ENCODE data around the gene DCLK1. TPM values are rescaled to one million over a fixed set of nuclear protein-coding genes. Genes with fewer than 3 reads are reported as not detected.

The DCLK1 gene
- total and polyA plus RNA-seq, 4 donors = 0.04 to 0.56 (median 0.20) TPM

GRCh38 chr13:35765941-35766340 lies 365.2 kb downstream of the DCLK1 start:
- H3K36me3 ChIP-seq (ENCODE audit: control insufficient read depth in 4 of 4, insufficient read depth in 3 of 4, low read depth in 1 of 4, low read length in 3 of 4) = no peaks in the 10 kb centered on the region
- H3K27me3 ChIP-seq (ENCODE audit: control insufficient read depth in 4 of 4, insufficient read depth in 4 of 4, low read length in 3 of 4) = no peaks in the 10 kb centered on the region
- no peak overlapping the region for H3K27ac ChIP-seq (ENCODE audit: low read depth in 1 of 2, low read length in 2 of 2)
- TF ChIP-seq YY1 (IDR thresholded peaks at IDR 0.05) (no peak), CTCF (IDR thresholded peaks at IDR 0.05; ENCODE audit: low read depth, low read length, missing input control) (no peak), JUND (IDR thresholded peaks at IDR 0.05) (no peak), FOXA2 (IDR thresholded peaks at IDR 0.05) (no peak), FOXA1 (IDR thresholded peaks at IDR 0.05) (no peak), TAF1 (conservative IDR thresholded peaks at IDR 0.05) (no peak), NR2F2 (IDR thresholded peaks at IDR 0.05) (no peak)
- 93% methylated on average over 11 of the region's 11 CpGs for WGBS
- H3K9ac ChIP-seq (ENCODE audit: low read depth in 1 of 2, low read length in 2 of 2) = no peak overlapping the region
- no peak overlapping the region for H3K4me3 ChIP-seq (ENCODE audit: low read depth in 1 of 3, low read length in 3 of 3)
- DNase-seq (ENCODE audit: low spot score) = no peak
- H3K9me3 ChIP-seq (ENCODE audit: control insufficient read depth in 4 of 4, low read length in 3 of 4) = no peaks in the 10 kb centered on the region
- H3K4me1 ChIP-seq (ENCODE audit: control insufficient read depth in 4 of 4, insufficient read depth in 4 of 4, low read length in 3 of 4) = no peaks in the 10 kb centered on the region

GRCh38 chr13:35765366-35765765 lies 365.8 kb downstream of the DCLK1 start:
- no peak for DNase-seq (ENCODE audit: low spot score)
- Histone ChIP-seq H3K4me3 (ENCODE audit: low read depth in 1 of 3, low read length in 3 of 3) (no peak overlapping the region), H3K27ac (ENCODE audit: low read depth in 1 of 2, low read length in 2 of 2) (no peak overlapping the region), H3K4me1 (ENCODE audit: control insufficient read depth in 4 of 4, insufficient read depth in 4 of 4, low read length in 3 of 4) (no peaks in the 10 kb centered on the region), H3K9me3 (ENCODE audit: control insufficient read depth in 4 of 4, low read length in 3 of 4) (no peaks in the 10 kb centered on the region), H3K27me3 (ENCODE audit: control insufficient read depth in 4 of 4, insufficient read depth in 4 of 4, low read length in 3 of 4) (no peaks in the 10 kb centered on the region), H3K9ac (ENCODE audit: low read depth in 1 of 2, low read length in 2 of 2) (no peak overlapping the region), H3K36me3 (ENCODE audit: control insufficient read depth in 4 of 4, insufficient read depth in 3 of 4, low read depth in 1 of 4, low read length in 3 of 4) (no peaks in the 10 kb centered on the region)
- TF ChIP-seq NR2F2 (IDR thresholded peaks at IDR 0.05) (no peak), HNF4A (conservative IDR thresholded peaks at IDR 0.05) (no peak), MAX (IDR thresholded peaks at IDR 0.05) (no peak), TAF1 (conservative IDR thresholded peaks at IDR 0.05) (no peak), ATF3 (IDR thresholded peaks at IDR 0.05) (no peak), RAD21 (IDR thresholded peaks at IDR 0.05) (no peak), RXRA (IDR thresholded peaks at IDR 0.05) (no peak), EGR1 (IDR thresholded peaks at IDR 0.05; ENCODE audit: low read depth in 2 of 2) (no peak), YY1 (IDR thresholded peaks at IDR 0.05) (no peak), REST (IDR thresholded peaks at IDR 0.05) (no peak)
- WGBS = 46% methylated on average over 5 of the region's 5 CpGs
